ENCODE data around the gene SOS1. TPM values are rescaled to one million over a fixed set of nuclear protein-coding genes. Genes with fewer than 3 reads are reported as not detected.

SOS1 gene
- total RNA-seq, 2 donors from 2014 or later = 98.7 to 116 TPM

- Mint-ChIP-seq H3K9me3 (no peaks in the 10 kb centered on the region), H3K4me3 (peak overlapping the region; percentile 60), H3K36me3 (ENCODE audit: low read depth) (peaks cover 57% of the 10 kb centered on the region), H3K27ac (peak overlapping the region; percentile 97), H3K27me3 (no peaks in the 10 kb centered on the region), H3K4me1 (peaks cover 44% of the 10 kb centered on the region)
- peak; percentile 91 for ATAC-seq (replicated peaks)
Measured at GRCh38 chr2:39099870-39100728, 20.8 kb downstream of the SOS1 start.

- Mint-ChIP-seq H3K27ac (peak overlapping the region; percentile 97), H3K4me1 (peaks cover 45% of the 10 kb centered on the region), H3K27me3 (no peaks in the 10 kb centered on the region), H3K4me3 (peak overlapping the region; percentile 60), H3K36me3 (ENCODE audit: low read depth) (peaks cover 59% of the 10 kb centered on the region), H3K9me3 (no peaks in the 10 kb centered on the region)
- ATAC-seq (replicated peaks) = peak; percentile 11
Measured at GRCh38 chr2:39099310-39099869, 21.5 kb downstream of the SOS1 start.

- Mint-ChIP-seq H3K36me3 (ENCODE audit: low read depth) (peaks cover 65% of the 10 kb centered on the region), H3K27me3 (no peaks in the 10 kb centered on the region), H3K9me3 (no peaks in the 10 kb centered on the region), H3K27ac (peak overlapping the region; percentile 74), H3K4me1 (peaks cover 58% of the 10 kb centered on the region), H3K4me3 (peak overlapping the region; percentile 51)
- no peak for ATAC-seq (replicated peaks)
Measured at GRCh38 chr2:39095624-39096023, 25.2 kb downstream of the SOS1 start.

- peak overlapping the region; percentile 74 for H3K27ac Mint-ChIP-seq
- peak overlapping the region; percentile 51 for H3K4me3 Mint-ChIP-seq
- peaks cover 63% of the 10 kb centered on the region for H3K36me3 Mint-ChIP-seq (ENCODE audit: low read depth)
- ATAC-seq (replicated peaks) = peak; percentile 28
- no peaks in the 10 kb centered on the region for H3K9me3 Mint-ChIP-seq
- H3K27me3 Mint-ChIP-seq = no peaks in the 10 kb centered on the region
- H3K4me1 Mint-ChIP-seq = peaks cover 51% of the 10 kb centered on the region
Measured at GRCh38 chr2:39094717-39095363, 26.0 kb downstream of the SOS1 start.

GRCh38 chr2:39093218-39093898 lies 27.5 kb downstream of the SOS1 start:
- Mint-ChIP-seq H3K36me3 (ENCODE audit: low read depth) (peaks cover 67% of the 10 kb centered on the region), H3K9me3 (no peaks in the 10 kb centered on the region)

GRCh38 chr2:39091543-39091942 lies 29.3 kb downstream of the SOS1 start:
- peaks cover 71% of the 10 kb centered on the region for H3K36me3 Mint-ChIP-seq (ENCODE audit: low read depth)
- H3K4me3 Mint-ChIP-seq = no peak overlapping the region
- H3K9me3 Mint-ChIP-seq = no peaks in the 10 kb centered on the region
- peak overlapping the region; percentile 23 for H3K27ac Mint-ChIP-seq
- H3K27me3 Mint-ChIP-seq = no peaks in the 10 kb centered on the region
- H3K4me1 Mint-ChIP-seq = peaks cover 45% of the 10 kb centered on the region
- ATAC-seq (replicated peaks) = no peak

More at GRCh38 chr2:39093218-39093898, 27.5 kb downstream of the SOS1 start:
- Mint-ChIP-seq H3K4me1 (peaks cover 42% of the 10 kb centered on the region), H3K27me3 (no peaks in the 10 kb centered on the region), H3K4me3 (peak overlapping the region; percentile 41), H3K27ac (peak overlapping the region; percentile 53)
- peak; percentile 62 for ATAC-seq (replicated peaks)

GRCh38 chr2:39091063-39091462 lies 29.8 kb downstream of the SOS1 start:
- no peak overlapping the region for H3K4me3 Mint-ChIP-seq
- ATAC-seq (replicated peaks) = no peak
- no peaks in the 10 kb centered on the region for H3K27me3 Mint-ChIP-seq
- peaks cover 44% of the 10 kb centered on the region for H3K4me1 Mint-ChIP-seq
- H3K9me3 Mint-ChIP-seq = no peaks in the 10 kb centered on the region
- no peak overlapping the region for H3K27ac Mint-ChIP-seq
- peaks cover 70% of the 10 kb centered on the region for H3K36me3 Mint-ChIP-seq (ENCODE audit: low read depth)

GRCh38 chr2:39080152-39080551 lies 40.7 kb downstream of the SOS1 start:
- Mint-ChIP-seq H3K36me3 (ENCODE audit: low read depth) (peaks cover 19% of the 10 kb centered on the region), H3K27me3 (no peaks in the 10 kb centered on the region), H3K4me1 (peaks cover 27% of the 10 kb centered on the region), H3K4me3 (no peak overlapping the region), H3K27ac (no peak overlapping the region), H3K9me3 (no peaks in the 10 kb centered on the region)
- ATAC-seq (replicated peaks) = no peak

GRCh38 chr2:39069890-39070465 lies 50.9 kb downstream of the SOS1 start:
- peak overlapping the region; percentile 62 for H3K27ac Mint-ChIP-seq
- H3K4me1 Mint-ChIP-seq = peaks cover 29% of the 10 kb centered on the region
- ATAC-seq (replicated peaks) = peak; percentile 25

GRCh38 chr2:39069136-39069515 lies 51.7 kb downstream of the SOS1 start:
- H3K27me3 Mint-ChIP-seq = no peaks in the 10 kb centered on the region
- H3K36me3 Mint-ChIP-seq (ENCODE audit: low read depth) = peaks cover 59% of the 10 kb centered on the region
- H3K27ac Mint-ChIP-seq = peak overlapping the region; percentile 54
- H3K4me3 Mint-ChIP-seq = no peak overlapping the region
- ATAC-seq (replicated peaks) = peak; percentile 98
- no peaks in the 10 kb centered on the region for H3K9me3 Mint-ChIP-seq
- peaks cover 25% of the 10 kb centered on the region for H3K4me1 Mint-ChIP-seq

More at GRCh38 chr2:39069890-39070465, 50.9 kb downstream of the SOS1 start:
- H3K4me3 Mint-ChIP-seq = peak overlapping the region; percentile 14
- no peaks in the 10 kb centered on the region for H3K9me3 Mint-ChIP-seq
- peaks cover 64% of the 10 kb centered on the region for H3K36me3 Mint-ChIP-seq (ENCODE audit: low read depth)
- H3K27me3 Mint-ChIP-seq = no peaks in the 10 kb centered on the region

- peaks cover 25% of the 10 kb centered on the region for H3K4me1 Mint-ChIP-seq
- ATAC-seq (replicated peaks) = peak; percentile 42
- peaks cover 58% of the 10 kb centered on the region for H3K36me3 Mint-ChIP-seq (ENCODE audit: low read depth)
Measured at GRCh38 chr2:39068299-39069135, 52.3 kb downstream of the SOS1 start.

GRCh38 chr2:39065616-39066015 lies 55.2 kb downstream of the SOS1 start:
- Mint-ChIP-seq H3K4me3 (no peak overlapping the region), H3K9me3 (no peaks in the 10 kb centered on the region), H3K27me3 (no peaks in the 10 kb centered on the region), H3K27ac (peak overlapping the region; percentile 58), H3K36me3 (ENCODE audit: low read depth) (peaks cover 72% of the 10 kb centered on the region), H3K4me1 (peaks cover 14% of the 10 kb centered on the region)
- no peak for ATAC-seq (replicated peaks)

More at GRCh38 chr2:39068299-39069135, 52.3 kb downstream of the SOS1 start:
- Mint-ChIP-seq H3K27ac (peak overlapping the region; percentile 54), H3K9me3 (no peaks in the 10 kb centered on the region), H3K4me3 (no peak overlapping the region), H3K27me3 (no peaks in the 10 kb centered on the region)

- Mint-ChIP-seq H3K27me3 (no peaks in the 10 kb centered on the region), H3K4me1 (peaks cover 6% of the 10 kb centered on the region), H3K9me3 (no peaks in the 10 kb centered on the region), H3K27ac (no peak overlapping the region), H3K36me3 (ENCODE audit: low read depth) (peaks cover 76% of the 10 kb centered on the region), H3K4me3 (no peak overlapping the region)
- ATAC-seq (replicated peaks) = no peak
Measured at GRCh38 chr2:39062320-39062719, 58.5 kb downstream of the SOS1 start.
